ENCODE measurements around the gene TACC2.

The TACC2 gene

DNA sequence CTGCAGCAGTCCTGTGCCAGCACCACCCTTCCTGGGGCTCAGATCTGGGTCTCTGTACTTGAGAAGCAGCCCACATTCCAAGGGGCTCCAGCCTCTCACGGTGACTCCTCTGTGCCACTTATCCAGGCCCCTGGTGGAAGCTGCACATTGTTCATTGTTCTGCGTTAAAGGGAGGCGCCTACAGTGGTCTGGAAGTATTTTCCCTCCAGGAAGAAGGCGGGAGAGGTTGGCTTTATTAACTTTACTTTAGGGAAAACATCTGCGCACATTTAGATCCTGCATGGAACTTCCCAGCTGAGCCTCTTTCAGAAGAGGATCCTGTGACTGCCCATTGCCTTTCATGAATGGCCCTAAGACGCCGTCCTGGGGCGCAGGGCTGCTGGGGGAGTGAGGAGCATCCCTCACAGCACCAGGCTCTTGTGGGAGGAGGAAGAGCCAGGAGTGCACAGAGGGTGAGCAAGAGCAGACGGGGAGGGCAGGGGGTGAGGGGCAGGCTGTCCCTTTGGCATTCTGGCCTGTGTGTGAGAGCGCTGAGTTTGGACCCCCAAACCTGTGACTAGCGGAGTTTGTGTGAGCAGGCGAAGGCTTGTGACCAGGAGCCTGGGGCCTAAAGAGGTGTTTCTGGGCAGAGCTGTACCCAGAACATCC is 183.5 kb downstream of the TACC2 start:
- peak; percentile 71 for DNase-seq

DNA sequence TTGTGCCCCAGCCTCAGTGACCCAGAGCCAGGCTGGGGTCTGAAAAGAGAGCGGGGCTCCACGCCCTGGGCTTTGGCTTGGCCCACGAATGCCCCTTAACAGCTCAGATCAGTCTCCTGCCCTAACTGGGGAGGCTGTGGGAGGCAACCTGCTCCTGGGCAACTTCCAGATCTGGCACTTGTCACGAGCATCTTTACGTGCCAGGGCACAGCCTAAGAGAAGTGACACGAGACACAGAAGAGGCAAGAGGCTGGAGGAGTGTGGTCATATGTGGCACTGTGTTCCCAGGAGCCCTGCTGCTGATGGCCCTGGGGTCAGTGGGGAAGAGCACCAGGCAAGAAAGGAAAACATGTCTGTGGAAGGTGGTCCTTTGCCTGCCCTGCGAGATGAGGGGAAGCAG is 184.4 kb downstream of the TACC2 start:
- no peak for DNase-seq

DNA sequence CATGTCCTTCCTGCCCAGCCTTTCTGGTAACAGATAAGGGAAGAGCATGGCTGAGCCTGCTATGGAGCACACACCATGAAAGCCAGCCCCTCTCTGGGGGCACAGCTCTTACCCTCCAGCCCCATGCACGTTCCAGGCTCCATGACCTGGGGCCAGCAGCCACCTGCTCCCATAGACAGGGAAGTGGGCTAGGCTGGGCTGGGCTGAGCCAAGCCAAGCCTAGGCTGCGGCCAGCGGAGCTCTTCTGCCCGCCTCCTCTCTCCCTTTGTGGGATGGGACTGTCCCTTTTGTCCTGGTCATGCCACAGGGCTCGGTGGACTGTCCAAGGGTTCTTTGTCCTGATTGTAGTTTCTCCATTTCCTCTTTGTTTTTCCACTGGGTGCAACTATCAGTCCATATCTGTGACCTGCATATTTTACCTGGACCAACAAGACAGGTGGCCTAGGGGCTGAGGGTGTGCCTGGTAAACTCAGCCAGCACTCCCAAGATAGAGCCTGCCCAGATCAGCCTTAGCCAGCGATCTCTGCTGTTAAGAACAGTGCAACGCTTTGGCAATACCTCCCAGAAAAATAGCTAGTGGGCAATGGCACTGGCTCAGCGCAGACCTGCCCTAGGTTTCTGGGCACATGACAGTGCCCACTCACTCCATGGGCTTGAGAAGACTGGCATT is 184.9 kb downstream of the TACC2 start:
- no peak for DNase-seq

DNA sequence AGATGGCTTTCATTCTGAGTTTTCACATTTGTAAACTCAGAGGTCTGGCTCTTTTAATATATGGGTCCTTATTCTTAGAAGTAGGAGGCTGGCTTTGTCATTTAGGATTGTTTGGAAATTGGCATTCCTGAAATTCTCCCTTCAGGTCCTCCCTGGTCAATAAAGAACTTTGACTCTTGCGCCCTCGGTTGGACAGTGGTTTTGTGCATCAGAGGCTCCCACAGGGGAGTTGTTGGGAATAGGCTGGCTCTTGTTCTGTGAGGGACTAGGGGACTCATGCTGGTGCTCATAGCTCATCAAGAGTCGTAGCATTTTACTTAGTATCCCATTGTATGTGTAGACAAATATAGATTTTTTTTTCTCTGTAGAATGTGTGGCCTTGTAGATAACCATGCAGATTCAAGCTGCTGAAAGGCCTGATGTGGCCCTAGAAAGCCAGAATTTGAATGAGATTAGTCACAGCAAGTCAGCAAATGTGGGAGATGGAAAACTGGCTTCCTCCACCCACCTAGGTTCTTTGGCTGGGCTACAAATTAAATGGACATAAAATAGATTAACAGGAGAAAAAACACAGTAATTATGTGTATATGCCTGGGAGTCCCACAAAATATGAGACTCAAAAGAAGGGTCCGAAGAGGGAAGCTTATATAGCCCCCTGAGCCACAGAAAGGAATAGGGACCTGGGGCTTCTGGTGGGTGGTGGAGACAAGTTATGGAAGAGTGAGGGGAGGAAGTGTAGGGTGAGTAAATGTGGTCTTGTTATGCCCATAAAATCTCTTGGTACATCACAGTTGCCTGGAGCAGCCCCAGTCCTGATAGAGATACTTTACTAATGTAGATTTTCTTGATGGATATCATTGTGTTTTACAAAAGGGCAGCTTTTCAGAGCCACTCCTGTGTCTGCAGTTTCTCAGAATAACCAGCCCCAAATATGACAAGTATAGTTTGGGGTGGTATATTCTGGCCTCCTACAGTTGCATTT is 187.6 kb downstream of the TACC2 start:
- no peak for DNase-seq

DNA sequence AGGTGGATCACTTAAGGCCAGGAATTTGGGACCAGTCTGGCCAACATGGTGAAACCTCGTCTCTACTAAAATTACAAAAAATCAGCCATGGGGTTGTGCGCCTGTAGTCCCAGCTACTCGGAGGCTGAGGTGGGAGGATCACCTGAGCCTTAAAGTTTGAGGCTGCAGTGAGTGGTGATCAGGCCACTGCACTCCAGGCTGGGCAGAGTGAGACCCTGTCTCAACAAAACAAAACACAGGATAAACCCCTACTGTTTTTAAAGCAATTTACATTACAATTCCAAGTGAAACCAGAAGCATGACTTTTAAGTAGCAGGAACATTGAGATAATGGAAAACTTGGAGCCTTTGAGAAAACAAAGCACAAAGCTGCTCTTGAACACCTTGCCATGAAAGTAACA is 189.7 kb downstream of the TACC2 start:
- DNase-seq = no peak

DNA sequence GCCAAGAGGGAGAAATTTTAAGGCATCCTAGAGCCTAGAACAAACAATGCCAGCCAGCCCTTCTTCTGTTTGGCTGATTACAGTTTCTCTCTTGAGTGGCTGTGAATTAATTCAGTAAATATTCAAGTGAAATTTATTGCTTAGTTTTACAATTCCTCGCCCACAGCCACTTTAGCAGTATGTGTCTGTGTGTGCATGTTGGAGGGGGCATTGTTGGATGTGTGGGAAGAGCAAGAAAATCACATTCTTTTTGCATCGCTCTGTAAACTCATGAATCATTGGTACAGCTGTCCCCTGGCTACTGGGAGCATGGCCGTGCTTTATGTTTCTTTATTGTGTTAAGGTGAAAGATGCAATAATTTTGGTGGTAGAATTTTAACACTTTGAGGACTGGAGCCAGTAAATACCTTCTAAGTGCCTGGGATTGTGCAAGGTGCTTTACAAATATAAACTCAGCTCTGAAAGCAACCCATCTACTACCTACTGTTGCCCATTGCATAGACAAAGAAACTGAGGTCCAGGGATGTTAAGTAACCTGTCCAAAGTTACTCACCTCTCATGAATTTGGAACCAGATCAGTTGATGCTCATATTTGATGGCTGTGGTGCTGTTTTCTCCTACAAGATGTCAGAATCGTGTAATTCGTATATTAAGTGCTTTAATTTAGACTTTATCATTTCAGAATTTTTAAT is 192.2 kb downstream of the TACC2 start:
- no peak for DNase-seq

DNA sequence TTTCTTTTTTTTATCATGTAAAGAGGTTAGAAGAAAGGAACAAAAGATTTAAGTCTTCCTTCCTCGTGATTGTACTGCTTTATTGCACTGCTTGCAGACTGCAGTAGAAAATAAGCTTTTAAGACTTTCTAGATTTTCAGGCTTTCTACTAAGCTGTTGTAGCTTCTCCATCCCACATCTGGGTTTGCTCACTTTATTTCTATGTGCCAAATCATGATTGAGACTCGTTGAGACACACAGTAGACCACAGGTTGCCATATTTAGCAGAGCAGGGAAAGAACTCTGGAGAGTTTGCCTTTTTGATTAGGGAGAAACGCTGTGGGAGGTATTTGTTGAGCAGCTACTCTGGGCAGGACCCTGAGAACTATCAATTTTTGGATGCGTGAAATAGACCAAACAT is 192.9 kb downstream of the TACC2 start:
- DNase-seq = no peak

DNA sequence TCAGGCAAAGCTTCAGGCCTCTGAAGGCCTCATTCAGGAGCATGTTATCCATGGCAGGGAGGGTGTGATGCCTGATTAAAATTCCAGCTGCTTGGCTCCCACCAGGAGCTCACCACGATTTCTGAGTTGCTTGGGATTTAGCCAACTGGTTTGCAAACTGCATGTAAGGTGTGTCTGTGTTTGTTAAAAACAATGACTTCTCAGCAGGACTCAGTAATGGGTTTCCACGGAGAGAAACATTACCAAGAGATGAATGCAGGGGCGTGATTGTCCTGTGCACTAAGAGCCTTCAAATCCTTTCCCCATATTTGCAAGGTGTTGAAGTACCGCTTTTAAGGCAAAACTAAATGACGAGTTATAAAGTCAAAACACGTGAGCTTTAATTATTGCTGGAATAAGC is 193.3 kb downstream of the TACC2 start:
- DNase-seq = no peak

DNA sequence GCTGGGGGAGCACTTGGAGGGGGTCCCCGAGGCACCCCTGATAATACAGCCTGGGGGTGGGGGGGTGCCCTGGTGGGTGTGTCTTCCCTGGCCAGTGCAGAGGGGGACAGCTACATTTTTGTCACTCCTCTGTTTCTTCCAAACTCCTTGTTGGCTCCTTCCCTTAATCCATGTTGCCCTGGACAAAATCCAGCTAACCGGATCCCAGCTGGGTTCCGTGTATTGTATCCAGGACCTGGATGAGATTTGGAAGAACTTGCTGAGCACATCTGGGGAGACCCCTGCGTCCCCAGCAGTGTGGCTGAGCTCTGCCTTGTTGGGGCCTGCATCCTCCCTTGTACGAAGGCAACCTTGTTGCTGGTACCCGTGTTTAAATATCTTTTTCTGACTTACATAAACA is 195.3 kb downstream of the TACC2 start:
- no peak for DNase-seq

DNA sequence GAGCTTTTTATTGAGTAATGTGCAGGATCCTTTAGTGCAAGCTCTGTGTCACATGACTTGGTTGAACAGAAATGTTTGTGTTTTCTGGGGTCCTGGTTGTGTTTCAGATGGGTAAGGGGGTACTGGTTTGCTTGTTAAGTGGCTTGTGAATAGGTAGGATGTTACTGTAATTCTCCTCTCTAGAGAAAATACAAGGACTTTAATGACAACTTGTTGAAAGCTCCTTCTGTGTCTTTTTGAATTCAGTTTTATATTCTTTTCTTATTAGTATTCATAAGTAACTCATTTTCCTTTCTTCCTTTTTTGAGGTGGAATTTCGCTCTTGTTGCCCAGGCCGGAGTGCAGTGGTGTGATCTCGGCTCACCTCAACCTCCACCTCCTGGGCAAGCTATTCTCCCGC is 196.7 kb downstream of the TACC2 start:
- no peak for DNase-seq

DNA sequence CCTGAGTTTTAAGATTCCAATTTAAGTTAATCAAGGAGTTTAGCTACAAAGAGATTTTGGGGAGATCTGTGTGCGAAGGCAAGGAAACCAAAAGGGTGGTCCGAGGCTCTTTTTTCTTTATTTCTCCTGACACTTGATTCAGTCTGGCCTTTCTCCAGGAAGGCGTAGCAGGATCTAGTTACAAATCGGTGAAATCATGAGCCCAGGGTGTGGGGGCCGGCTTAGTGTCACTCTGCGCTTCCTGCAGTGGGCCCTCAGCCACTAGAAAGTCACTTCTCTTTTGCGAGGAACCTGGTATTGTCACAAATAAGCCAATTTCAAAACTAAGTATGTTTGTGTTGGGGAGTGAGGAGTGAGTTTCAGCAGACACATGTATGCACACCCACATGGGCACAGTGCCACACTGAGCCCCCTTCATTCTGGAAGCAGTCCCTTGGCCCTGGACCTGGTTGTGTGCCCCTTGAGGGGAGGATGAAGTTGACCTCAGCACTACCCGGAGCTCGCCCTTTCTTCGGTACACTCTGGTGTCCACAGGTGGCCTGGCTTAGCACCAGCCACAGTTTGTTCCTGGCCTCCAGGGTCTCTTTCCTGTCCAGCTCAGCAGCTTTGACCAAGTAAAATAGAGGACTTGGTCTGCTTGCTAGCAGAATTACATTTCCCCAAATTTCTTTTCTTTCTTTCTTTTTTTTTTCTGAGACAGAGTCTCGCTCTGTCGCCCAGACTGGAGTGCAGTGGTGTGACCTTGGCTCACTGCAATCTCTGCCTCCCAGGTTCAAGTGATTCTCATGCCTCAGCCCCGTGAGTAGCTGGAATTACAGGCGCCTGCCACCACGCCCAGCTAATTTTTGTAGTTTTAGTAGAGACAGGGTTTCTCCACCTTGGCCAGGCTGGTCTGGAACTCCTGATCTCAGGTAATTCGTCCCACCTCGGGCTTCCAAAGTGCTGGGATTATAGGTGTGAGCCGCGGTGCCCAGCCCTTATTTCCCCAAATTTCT is 198.2 kb downstream of the TACC2 start:
- DNase-seq = no peak

DNA sequence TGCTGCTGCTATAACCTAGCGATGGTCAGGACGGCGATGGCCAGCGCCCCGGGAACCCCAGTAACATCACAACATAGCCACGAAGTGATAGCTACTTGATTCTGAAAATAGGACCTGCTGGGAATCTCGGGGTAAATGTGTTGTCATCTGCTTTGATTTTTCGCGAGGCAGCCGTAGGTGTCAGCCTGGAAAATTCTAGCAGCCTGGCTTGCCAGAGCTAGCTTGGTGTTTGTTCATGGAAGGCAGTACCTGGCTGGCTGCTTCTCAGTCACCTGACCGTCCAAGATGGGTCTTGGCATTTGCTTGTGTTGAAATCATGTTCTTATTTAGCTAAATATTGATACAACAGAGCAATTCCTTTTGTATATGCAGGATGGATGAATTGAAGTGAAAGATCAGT is 199.7 kb downstream of the TACC2 start:
- DNase-seq = no peak

DNA sequence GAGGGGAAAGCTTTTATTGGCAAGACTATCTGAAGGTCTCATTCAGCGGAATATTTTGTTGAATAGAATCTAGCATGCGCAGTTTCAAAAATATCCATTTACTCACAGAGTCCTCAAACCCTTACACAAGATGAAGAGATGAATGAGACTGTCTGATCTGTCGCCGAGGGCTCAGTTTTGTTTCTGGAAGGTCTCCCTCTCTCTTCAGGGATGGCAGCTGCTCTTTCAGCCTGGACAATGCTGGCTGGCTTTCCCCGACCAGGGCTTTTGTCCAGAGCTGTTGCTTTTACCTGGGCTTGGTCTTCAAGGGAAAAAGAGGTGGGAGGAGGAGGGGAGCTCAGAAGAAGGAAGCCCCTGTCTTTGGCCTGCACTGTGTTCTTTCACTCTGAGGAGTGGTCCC is 200.2 kb downstream of the TACC2 start:
- no peak for DNase-seq

DNA sequence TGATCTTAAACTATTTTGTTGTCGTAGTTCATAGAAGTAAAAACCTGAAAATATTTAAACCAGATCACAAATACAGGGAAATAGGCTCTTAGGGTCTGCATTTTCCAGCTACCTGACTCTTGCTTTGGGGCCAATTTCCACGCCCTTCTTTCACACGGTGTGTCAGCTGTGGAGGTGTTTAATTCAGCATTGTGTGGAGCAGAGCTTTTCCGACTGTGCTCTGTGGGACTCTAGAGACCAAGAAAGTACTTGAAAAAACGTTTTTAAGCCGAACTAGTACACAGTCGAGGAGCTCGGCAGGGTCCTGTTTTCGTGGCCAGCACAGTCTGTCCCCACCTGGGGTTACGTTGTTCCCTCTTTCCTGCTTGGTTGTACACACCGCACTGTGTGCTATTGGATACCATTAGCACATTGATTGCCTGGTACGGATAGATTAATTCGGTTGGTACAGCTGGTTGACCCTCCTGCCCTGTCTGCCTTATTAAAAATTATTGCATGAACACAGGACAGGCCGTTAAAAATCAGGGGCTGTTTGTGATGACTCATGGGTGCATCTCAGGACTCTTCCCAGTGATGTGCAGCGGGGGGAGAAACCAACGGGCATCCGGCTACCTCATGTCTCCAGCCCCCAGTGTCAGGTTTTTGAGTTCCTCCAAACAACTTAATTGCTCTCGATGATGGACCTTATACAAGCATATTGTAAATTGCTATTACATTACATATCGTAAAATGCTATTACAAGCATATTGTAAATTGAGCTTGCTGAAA is 201.4 kb downstream of the TACC2 start:
- no peak for DNase-seq

DNA sequence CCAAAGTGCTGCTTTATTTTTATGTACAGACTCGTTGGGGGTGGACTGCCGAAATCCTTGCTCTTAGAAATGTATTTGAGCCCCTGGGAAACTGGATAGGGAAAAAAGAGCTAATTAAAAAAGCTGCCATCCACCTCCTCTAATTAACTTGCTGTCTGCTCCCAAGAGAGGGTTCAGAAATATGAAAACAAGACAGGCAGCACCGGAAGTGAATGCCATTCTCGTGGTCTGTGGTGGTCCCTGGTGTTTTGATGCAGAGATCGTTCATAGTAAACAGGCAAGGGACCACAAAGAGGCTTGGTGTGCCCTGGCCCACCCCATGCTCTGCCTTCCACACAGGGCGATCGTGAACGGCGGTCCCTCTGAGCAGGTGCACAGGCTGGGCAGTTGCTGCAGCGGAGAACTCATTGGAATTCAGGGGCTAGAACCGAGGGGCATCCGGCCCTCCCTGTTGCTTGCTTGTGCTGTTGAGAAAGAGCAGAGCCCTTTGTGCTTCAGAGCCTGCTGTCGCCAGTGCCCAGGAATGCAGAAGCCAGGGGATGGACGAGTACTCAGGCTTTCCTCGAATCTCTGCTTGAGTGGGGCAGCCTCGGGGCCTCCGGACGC is 203.1 kb downstream of the TACC2 start:
- peak; percentile 44 for DNase-seq

DNA sequence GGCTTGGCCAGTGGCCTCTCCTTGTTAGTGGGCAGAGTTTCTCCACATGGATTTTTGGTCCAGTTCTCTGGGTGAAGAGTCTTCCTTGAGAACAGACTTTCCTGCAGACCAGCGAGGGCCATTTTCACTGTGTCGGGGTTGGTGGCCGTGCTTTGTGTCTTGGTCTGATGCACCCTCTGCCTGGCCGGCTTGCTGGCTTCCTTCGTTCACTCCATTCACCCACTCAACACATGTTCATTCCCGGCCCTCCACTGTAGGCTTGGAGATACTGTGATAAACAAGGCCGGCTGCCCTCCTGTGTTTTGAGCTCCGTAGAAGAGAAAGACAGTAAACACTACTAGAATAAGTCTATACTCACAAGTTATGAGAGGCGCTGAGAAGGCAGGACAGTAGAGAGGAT is 205.3 kb downstream of the TACC2 start:
- DNase-seq = no peak

DNA sequence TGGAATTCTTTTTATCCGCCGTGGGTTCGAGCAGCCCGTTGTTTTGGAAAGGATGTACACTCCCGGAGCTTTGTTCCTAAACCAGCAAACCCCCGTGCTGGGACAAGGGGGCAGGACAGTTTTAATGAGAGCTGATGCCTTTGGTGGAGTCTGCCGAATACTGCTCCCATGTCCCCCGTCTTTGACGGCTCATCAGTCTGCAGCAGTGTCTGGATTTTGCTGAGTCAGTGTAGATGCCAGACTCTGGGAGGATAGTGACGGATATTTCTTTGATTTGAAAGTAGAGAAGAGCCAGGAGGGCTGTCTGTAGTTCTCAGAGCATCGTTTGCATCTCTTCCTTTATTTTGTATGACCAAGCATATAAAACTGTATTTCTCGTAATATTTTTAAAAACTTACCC is 207.3 kb downstream of the TACC2 start:
- no peak for DNase-seq

DNA sequence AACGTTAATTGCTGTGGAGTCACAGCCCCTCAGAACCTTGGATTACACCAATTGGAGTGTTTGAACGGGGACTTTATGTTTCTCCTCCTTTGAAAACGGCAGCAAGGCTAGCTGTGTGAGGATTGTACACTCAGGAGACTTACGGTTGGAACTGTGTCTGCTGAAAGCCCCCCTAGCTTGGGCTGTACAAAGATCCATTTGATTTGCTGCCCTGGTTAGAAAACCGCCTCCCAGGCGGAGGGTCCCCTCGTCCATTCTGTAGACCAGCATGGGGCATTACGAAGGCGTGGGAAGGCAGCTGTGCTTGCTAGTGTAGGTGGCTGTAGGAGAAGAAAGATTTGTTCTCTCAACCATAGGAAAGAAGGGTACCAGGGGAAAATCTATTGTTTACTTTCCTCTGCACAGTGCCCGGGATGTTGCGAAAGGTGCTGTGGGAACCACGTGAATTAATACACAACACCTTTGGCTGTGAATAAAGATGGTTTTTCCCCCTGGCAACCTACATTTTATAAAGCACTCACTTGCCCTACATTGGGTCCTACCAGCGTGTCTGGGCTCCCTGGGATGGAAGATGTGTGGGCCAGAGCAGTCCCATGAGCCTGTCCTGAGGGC is 208.8 kb downstream of the TACC2 start:
- DNase-seq = no peak

DNA sequence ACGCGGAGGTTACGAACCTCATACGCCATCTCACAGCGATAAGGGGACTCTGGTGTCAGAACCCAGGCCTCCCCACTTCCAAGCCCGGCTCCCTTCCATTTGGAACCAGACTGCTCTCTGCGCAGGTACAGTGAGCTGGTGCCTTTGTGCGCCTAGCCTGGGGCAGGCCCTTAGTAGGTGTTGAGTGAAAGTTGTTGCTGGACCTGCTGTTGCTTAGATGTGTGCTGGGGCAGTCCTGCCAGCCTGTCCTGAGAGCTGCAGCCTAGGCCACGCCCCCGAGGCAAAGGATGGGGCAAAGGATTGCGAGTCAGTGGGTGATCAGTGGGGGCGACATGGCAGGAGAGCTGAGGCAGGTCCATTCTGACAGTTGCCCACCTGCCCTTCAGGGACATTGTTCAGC is 209.7 kb downstream of the TACC2 start:
- no peak for DNase-seq

DNA sequence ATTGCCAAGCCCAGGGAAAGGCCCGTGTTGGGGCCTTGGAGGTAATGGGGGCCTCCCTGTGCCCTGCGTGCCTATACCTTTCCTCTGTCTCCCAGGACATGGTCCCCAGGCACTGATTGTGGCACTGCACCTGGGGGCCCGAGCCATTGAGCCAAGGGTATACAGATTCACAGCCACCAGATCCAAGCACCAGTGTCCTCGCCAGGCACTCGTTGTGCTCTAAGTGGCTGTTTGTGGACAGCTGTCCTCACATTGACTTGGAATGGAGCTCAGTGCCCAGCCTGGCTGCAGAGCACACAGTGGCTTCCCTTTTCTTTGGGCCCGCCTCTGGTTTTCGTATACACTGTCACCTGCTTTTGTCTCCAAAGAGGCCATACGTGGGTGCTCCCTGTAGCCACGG is 210.1 kb downstream of the TACC2 start:
- DNase-seq = no peak

All from right hindlimb (tissue), 1 donor.